GM06990 (cell line): Measurements from ENCODE around the gene APOL2.
"Not testable (repeated sequence)": the region's sequence is repeated elsewhere in the genome, so short reads cannot be mapped to it uniquely, and the experiment has no call there.

Experiments
- DNase-seq: peaks from one replicate; pipeline ENCODE4 v3.0.0-alpha.2; 2011; ENCODE audit not compliant: insufficient read length; ENCODE audit errors: extremely low read depth
- H3K27me3 ChIP-seq: replicated peaks from 2 replicates; pipeline ENCODE4 v1.6.0; 2011; ENCODE audit warnings: low read length; ENCODE audit not compliant: control insufficient read depth, insufficient read depth
- H3K36me3 ChIP-seq: 2 replicates; pipeline ENCODE4 v1.5.1; 2011; ENCODE audit warnings: low read length; ENCODE audit not compliant: control insufficient read depth, insufficient read depth
- H3K4me3 ChIP-seq: replicated peaks from 2 replicates; pipeline ENCODE4 v1.5.1; 2011; ENCODE audit warnings: low read depth, mild to moderate bottlenecking, control low read depth, low read length
- CTCF ChIP-seq: IDR thresholded peaks from 2 replicates; pipeline ENCODE4 v1.5.1; 2011; ENCODE audit warnings: low read length, control low read depth, mild to moderate bottlenecking, inconsistent platforms; ENCODE audit not compliant: insufficient read depth, poor library complexity, severe bottlenecking

Gene APOL2

GRCh38 chr22:36234213-36234612 lies 5.1 kb downstream of the APOL2 start:
- TF ChIP-seq CTCF: no peak
- Histone ChIP-seq H3K36me3 (peaks cover 5% of the 10 kb centered on the region), H3K4me3 (no peak overlapping the region), H3K27me3 (no peaks in the 10 kb centered on the region)
- no peak for DNase-seq

- peaks cover 5% of the 10 kb centered on the region for H3K36me3 ChIP-seq
- DNase-seq: no peak
- no peak for TF ChIP-seq CTCF
Observed at GRCh38 chr22:36233796-36234195, 5.5 kb downstream of the APOL2 start.

DNA sequence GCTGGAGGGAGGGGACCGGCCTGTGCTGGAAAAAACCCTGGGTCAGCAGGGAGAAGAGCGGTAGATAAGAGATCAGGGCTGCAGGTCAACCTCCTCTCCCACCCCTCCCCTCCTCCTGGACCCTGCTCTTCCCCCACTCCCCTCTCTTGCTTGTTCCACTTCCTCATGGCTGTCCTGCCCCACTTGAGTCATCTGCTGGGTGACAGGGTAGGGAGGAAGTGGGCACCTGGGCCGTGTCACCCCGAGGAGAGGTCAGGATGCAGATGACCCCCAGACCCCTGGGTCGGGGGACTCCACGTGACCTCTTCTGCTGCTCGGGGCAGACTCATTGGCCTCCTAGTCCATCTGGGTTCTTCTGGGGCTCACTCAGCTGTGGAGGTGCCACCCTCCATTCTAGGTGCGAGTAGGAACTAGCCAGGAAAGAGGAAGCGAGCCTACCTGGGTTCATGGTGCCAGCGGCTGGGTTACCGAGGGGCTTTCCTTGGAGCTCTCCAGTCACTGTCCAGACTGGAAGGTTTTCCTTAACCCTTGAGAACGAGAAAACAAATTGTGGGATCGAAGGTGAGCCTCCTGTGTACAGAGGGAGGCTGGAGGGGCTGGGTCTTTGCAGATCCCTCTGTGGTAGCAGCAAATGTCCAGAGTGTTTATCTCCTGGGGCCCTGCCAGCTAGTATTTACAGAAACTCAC lies 6.5 kb downstream of the APOL2 start:
- Histone ChIP-seq H3K36me3 (peaks cover 7% of the 10 kb centered on the region), H3K4me3 (no peak overlapping the region), H3K27me3 (no peaks in the 10 kb centered on the region)
- no peak for TF ChIP-seq CTCF
- DNase-seq: no peak

More at GRCh38 chr22:36233796-36234195, 5.5 kb downstream of the APOL2 start:
- Histone ChIP-seq H3K4me3 (no peak overlapping the region), H3K27me3 (no peaks in the 10 kb centered on the region)

GRCh38 chr22:36231051-36231450 lies 8.3 kb downstream of the APOL2 start:
- not testable (repeated sequence) for H3K36me3 ChIP-seq, DNase-seq, H3K27me3 ChIP-seq, H3K4me3 ChIP-seq

DNA sequence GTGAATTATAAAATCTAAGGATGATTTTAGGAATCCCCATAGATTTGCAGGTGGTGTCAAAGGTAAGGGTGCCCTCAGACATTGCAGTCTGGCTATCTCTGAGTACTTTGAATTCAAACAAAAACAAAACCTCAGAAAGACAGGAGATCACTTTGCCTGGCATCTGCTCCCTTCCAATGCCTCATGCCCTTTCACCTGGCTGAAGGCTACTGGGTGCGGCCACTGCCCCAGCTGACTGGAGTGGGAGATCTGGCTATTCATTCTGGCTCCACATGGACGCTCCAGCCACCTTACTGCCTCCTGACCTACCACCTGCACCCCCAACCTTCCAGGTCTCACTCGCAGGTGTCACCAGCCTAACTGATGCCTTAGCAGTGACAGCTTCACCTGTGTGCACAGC lies 9.7 kb downstream of the APOL2 start:
- not testable (repeated sequence) for H3K4me3 ChIP-seq, DNase-seq, H3K36me3 ChIP-seq, H3K27me3 ChIP-seq

DNA sequence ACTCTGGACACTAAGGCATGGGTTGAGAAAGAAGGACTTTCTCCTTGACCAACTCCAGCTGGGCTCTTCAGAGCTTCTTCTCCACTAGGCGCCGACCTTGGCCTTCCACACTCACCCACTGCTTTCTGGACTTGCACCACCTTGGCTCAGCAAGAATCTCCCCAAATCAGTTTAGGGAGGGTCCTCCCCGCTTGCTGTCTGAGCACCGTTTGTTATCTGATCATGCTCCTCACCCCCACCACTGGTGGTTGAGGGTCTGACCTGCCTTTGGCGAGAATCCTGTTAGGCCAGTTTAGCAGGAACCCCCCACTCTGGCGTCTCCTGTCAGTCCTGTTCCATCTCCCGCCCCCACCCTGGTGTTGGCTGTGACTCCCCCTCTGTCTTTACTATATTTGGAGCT lies 10.4 kb downstream of the APOL2 start:
- Histone ChIP-seq H3K27me3 (no peaks in the 10 kb centered on the region), H3K4me3 (no peak overlapping the region), H3K36me3 (peaks cover 9% of the 10 kb centered on the region)
- no peak for TF ChIP-seq CTCF
- no peak for DNase-seq

GRCh38 chr22:36228369-36228768 lies 11.0 kb downstream of the APOL2 start:
- not testable (repeated sequence) for H3K4me3 ChIP-seq, DNase-seq, H3K27me3 ChIP-seq, H3K36me3 ChIP-seq
